Motor neuron (in vitro differentiated cells): ENCODE data around the gene KRT32. TPM values are rescaled to one million over a fixed set of nuclear protein-coding genes. Genes with fewer than 3 reads are reported as not detected.
A peak's percentile ranks its signal among the peaks of the same experiment; 100 is the strongest.

Source experiments
- ATAC-seq, 8 experiments: fragments of 200-7000 bp; cut with Tn5 transposase; replicated peaks in 6 of 8; 2 replicates each; pipeline ENCODE4 v1.8.0; 2021; ENCODE audit warnings: mild to moderate bottlenecking in 8 of 8, moderate library complexity in 8 of 8
- H3K27ac ChIP-seq, 2 donors: fragments of 250-450 bp; sonication (Bioruptor Pico); 2 replicates each; pipeline ENCODE4 v1.9.0; 2021; ENCODE audit warnings: antibody characterized with exemption in 2 of 2, mild to moderate bottlenecking in 2 of 2, moderate library complexity in 1 of 2
- H3K4me1 ChIP-seq, 2 donors: fragments of 250-450 bp; sonication (Bioruptor Pico); replicated peaks in 1 of 2; 2 replicates each; pipeline ENCODE4 v1.6.1; 2021; ENCODE audit warnings: antibody characterized with exemption in 2 of 2, mild to moderate bottlenecking in 2 of 2, moderate library complexity in 1 of 2
- H3K4me3 ChIP-seq, 5 donors: fragments of 250-450 bp; sonication (Bioruptor Pico); 2 replicates each; pipeline ENCODE4 v1.9.0; 2021; ENCODE audit warnings: antibody characterized with exemption in 5 of 5, mild to moderate bottlenecking in 5 of 5, moderate library complexity in 4 of 5
- WGBS, 10 experiments: fragments of 450-650 bp; shearing (Covaris generic); methylation state at CpG; one replicate each; pipeline ENCODE4 v1.0.0; 2022; 5-methylcytosine and 5-hydroxymethylcytosine counted together
- in situ Hi-C, 9 experiments: fragments of 400-800 bp; cut with MboI; loops; one replicate each; pipeline ENCODE4 v1.15.0; 2021; ENCODE audit warnings: low sequenced_read_pairs in 9 of 9, low pct_unique_long_range_greater_than_20kb in 2 of 9; ENCODE audit not compliant: unreplicated experiment in 9 of 9
- total RNA-seq, 8 experiments: library from RNA; unstranded; fragments of 300-600 nt; gene quantifications; 2 replicates each; pipeline versions ENCODE4 v1.2.3 to v1.2.4, GENCODE V29; 2022

KRT32 gene
- total RNA-seq, 8 experiments from 2014 or later = 0.05 TPM; not detected in 7

GRCh38 chr17:41418116-41418860, 48.9 kb downstream of the KRT32 start:
- no peak for ATAC-seq
- peaks cover 2 to 16% of the 10 kb centered on the region in 2 donors for H3K4me1 ChIP-seq
- no peak overlapping the region for H3K27ac ChIP-seq
- 50 to 100% (median 89%) methylated on average over 1 to 5 of the region's 7 CpGs; no CpG with 5 or more reads in 3 of the 10 experiments for WGBS, 10 experiments
- in situ Hi-C loops = loop anchor here in 1 of 9 experiments (25.0 kb wide), 1 partner anchor 94 kb away; the partner anchor contains the start of genes KRT13 and KRT15
- no peak overlapping the region for H3K4me3 ChIP-seq

GRCh38 chr17:41417576-41418015, 49.6 kb downstream of the KRT32 start:
- ATAC-seq = no peak
- no peak overlapping the region for H3K4me3 ChIP-seq
- in situ Hi-C loops = loop anchor here in 1 of 9 experiments (25.0 kb wide), 1 partner anchor 95 kb away; the partner anchor contains the start of genes KRT13 and KRT15
- WGBS, 10 experiments = 10 to 89% (median 58%) methylated on average over 1 to 4 of the region's 4 CpGs
- H3K27ac ChIP-seq = no peak overlapping the region
- H3K4me1 ChIP-seq = peaks cover 5 to 16% of the 10 kb centered on the region in 2 donors

DNA sequence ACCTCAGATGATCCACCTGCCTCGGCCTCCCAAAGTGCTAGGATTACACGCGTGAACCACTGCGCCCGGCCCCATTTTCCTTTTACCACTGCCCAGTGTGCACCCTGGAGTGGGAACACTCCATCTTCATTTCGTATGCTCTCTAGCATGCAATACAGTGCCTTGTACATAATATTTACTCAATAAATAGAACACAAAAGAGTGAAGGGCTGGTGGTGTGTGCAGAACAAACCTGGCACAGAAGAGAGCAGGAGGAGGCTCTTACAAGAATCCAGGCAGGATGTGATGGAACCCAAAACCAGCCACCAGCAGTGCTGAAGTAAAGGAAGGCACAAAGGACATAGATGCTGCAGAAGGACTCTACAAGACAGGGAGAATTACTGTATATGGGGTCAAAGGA, 50.1 kb downstream of the KRT32 start:
- no peak overlapping the region for H3K4me3 ChIP-seq
- peak in 1 of 8 experiments; percentile 70 for ATAC-seq
- in situ Hi-C loops = loop anchor here in 1 of 9 experiments (25.0 kb wide), 1 partner anchor 95 kb away; the partner anchor contains the start of genes KRT13 and KRT15
- H3K27ac ChIP-seq = no peak overlapping the region
- 71 to 100% (median 98%) methylated on average over 1 to 5 of the region's 6 CpGs; no CpG with 5 or more reads in 5 of the 10 experiments for WGBS, 10 experiments
- peaks cover 5 to 16% of the 10 kb centered on the region in 2 donors for H3K4me1 ChIP-seq

GRCh38 chr17:41416479-41416878, 50.7 kb downstream of the KRT32 start:
- in situ Hi-C loops = loop anchor here in 1 of 9 experiments (25.0 kb wide), 1 partner anchor 96 kb away; the partner anchor contains the start of genes KRT13 and KRT15
- H3K4me1 ChIP-seq = peaks cover 5 to 16% of the 10 kb centered on the region in 2 donors
- ATAC-seq = peak in 2 of 8 experiments; percentile 46 to 79
- no peak overlapping the region for H3K4me3 ChIP-seq
- 59 to 100% (median 86%) methylated on average over 1 to 5 of the region's 5 CpGs; no CpG with 5 or more reads in 1 of the 10 experiments for WGBS, 10 experiments
- H3K27ac ChIP-seq = peak overlapping the region in 1 of 2 donors; percentile 8

- H3K4me3 ChIP-seq = no peak overlapping the region
- H3K27ac ChIP-seq = peak overlapping the region in 1 of 2 donors; percentile 8
- in situ Hi-C loops = loop anchor here in 1 of 9 experiments (25.0 kb wide), 1 partner anchor 96 kb away; the partner anchor contains the start of genes KRT13 and KRT15
- no peak for ATAC-seq
- H3K4me1 ChIP-seq = peaks cover 5 to 16% of the 10 kb centered on the region in 2 donors
- WGBS, 10 experiments = 20 to 100% (median 96%) methylated on average over 1 to 3 of the region's 3 CpGs; no CpG with 5 or more reads in 1 of the 10 experiments
Measured at GRCh38 chr17:41415833-41416335, 51.3 kb downstream of the KRT32 start.

GRCh38 chr17:41415411-41415810, 51.8 kb downstream of the KRT32 start:
- in situ Hi-C loops = loop anchor here in 1 of 9 experiments (25.0 kb wide), 1 partner anchor 97 kb away; the partner anchor contains the start of genes KRT13 and KRT15
- H3K27ac ChIP-seq = no peak overlapping the region
- ATAC-seq = no peak
- no peak overlapping the region for H3K4me3 ChIP-seq
- peaks cover 5 to 16% of the 10 kb centered on the region in 2 donors for H3K4me1 ChIP-seq
- 88 to 100% (median 96%) methylated on average over 2 to 4 of the region's 4 CpGs; no CpG with 5 or more reads in 1 of the 10 experiments for WGBS, 10 experiments

DNA sequence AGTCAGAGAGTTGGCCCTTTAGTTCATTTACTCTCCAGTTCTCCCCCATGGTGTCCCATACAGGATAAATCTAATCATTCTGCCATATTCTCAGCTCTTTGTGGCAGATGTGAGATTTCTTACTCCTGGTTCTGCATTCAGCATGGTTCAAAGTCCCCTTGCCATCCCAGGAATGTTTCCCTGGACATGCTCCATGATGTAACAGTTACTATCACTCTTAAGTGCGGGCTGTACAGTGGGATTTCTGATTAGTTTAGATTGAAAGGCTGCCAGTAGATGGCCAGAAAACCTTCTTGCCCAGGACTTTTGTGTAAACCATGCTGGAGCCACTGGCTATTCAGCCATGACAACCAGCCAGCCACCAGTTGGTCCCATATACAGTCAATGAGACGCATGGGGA, 53.2 kb downstream of the KRT32 start:
- no peak overlapping the region for H3K4me3 ChIP-seq
- no peak for ATAC-seq
- WGBS, 10 experiments = 100% methylated on average over 1 to 2 of the region's 2 CpGs; no CpG with 5 or more reads in 5 of the 10 experiments
- in situ Hi-C loops = loop anchor here in 1 of 9 experiments (25.0 kb wide), 1 partner anchor 98 kb away; the partner anchor contains the start of genes KRT13 and KRT15
- H3K4me1 ChIP-seq = peaks cover 5 to 16% of the 10 kb centered on the region in 2 donors
- no peak overlapping the region for H3K27ac ChIP-seq

DNA sequence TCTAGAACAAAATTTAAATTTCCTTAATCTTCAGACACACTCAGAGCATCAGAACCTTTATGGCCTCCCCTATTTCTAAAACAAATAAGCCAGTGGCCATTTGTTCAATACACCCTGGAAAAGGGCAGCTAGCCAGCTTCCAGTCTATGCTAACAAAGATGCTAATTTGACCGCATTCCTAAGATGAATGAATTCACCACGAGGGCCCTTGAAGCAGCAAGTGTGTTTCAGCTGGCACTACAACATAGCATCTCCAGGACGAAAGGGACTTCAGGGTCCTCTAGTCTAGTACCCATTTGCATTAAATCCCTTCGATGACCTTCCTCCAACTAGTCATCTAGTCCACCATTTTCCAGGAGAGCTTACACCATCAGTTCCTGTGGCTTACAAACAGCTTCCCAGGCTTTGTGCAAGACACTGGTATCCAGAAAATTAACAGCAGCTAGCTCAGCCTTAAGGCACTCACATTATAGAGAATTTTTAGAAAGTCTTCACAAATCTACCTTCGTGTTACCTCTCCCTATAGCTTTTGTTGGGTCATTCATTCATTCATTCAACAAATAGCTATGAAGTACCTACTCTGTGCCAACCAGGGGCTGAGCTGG, 53.7 kb downstream of the KRT32 start:
- Histone ChIP-seq H3K4me1 (peaks cover 5 to 16% of the 10 kb centered on the region in 2 donors), H3K27ac (no peak overlapping the region), H3K4me3 (no peak overlapping the region)
- in situ Hi-C loops = loop anchor here in 1 of 9 experiments (25.0 kb wide), 1 partner anchor 99 kb away; the partner anchor contains the start of genes KRT13 and KRT15
- 0 to 100% (median 36%) methylated on average over 1 to 5 of the region's 5 CpGs; no CpG with 5 or more reads in 1 of the 10 experiments for WGBS, 10 experiments
- ATAC-seq = peak in 4 of 8 experiments; percentile 28 to 100 (median 98)

DNA sequence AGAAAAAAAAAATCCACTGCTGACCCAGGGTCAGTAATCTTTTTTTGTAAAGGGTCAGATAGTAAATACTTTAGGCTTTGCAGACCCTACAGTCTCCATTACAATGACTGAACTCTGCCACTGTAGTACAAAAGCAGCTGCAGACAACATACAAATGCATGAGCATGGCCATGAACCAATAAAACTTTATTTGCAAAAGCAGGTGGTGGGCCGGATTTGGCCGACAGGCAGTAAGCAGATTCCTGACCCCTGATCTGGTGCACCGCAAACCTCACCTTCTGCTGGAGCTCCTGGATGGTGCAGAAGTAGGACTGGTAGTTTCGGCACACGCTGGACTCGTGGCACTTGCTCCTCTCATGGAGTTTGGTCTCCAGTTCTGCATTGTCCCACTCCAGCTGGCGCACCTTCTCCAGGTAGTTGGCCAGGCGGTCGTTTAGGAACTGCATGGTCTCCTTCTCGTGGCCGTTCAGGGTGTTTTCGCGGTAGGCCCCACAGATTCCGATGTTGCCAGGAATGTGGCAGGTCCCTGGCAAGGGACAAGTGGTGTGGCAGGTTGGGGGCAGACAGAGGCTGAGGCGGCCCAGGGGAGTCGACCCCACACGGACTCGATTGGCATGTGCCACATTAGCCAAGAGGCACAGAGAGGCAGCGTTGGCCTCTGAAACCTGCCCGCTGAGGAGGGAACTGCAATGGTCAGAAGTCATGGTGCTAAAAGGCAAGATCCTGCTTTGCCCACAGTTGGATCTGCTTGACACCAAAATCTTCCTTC, 55.9 kb downstream of the KRT32 start:
- Histone ChIP-seq H3K27ac (no peak overlapping the region), H3K4me3 (no peak overlapping the region), H3K4me1 (peaks cover 5 to 9% of the 10 kb centered on the region in 2 donors)
- in situ Hi-C loops = loop anchor here in 1 of 9 experiments (25.0 kb wide), 1 partner anchor 101 kb away; the partner anchor contains the start of genes KRT13 and KRT15
- 79 to 100% (median 92%) methylated on average over 1 to 19 of the region's 20 CpGs; no CpG with 5 or more reads in 1 of the 10 experiments for WGBS, 10 experiments
- no peak for ATAC-seq
